ENCODE results near the gene PLA2G15. TPM values are rescaled to one million over a fixed set of nuclear protein-coding genes. Genes with fewer than 3 reads are reported as not detected.

PLA2G15 gene
- total and polyA plus RNA-seq, 2 of the 13 experiments (the other 11 are each of a cell fraction or from before 2014, with no cell fraction given) = 14.4 to 23.7 TPM

- TF ChIP-seq TEAD2 (CRISPR knock-in tag; IDR thresholded peaks at IDR 0.05) = no peak
- TF ChIP-seq SMAD3 (CRISPR knock-in tag; IDR thresholded peaks at IDR 0.05) = peak; percentile 92; the same call in 1 of the 2 replicates
- TF ChIP-seq NR2F2 (IDR thresholded peaks at IDR 0.05; ENCODE audit: borderline replicate concordance, low read depth) = peak; percentile 84
- TF ChIP-seq ZMYM3 (CRISPR knock-in tag; IDR thresholded peaks at IDR 0.05) = peak; percentile 89
- TF ChIP-seq SOX13 (IDR thresholded peaks at IDR 0.05) = peak; percentile 86
- TF ChIP-seq SOX13 (CRISPR knock-in tag; conservative IDR thresholded peaks at IDR 0.05 in 1 of 2, IDR thresholded peaks at IDR 0.05 in 1 of 2) = peak in 1 of 2 experiments; percentile 93; a peak in 2 of 4 replicates
- TF ChIP-seq ZNF10 (CRISPR knock-in tag; IDR thresholded peaks at IDR 0.05; ENCODE audit: borderline replicate concordance, low read depth) = no peak
- 0 out of 2 replicates have a peak, but pooled peaks have one; percentile 63 for TF ChIP-seq ZNF501 (CRISPR knock-in tag; IDR thresholded peaks at IDR 0.05)
- no peak for TF ChIP-seq SRSF4 (IDR thresholded peaks at IDR 0.05; ENCODE audit: low read depth, low read length, poor library complexity, severe bottlenecking)
- peak; percentile 93 for TF ChIP-seq FOXP4 (CRISPR knock-in tag; IDR thresholded peaks at IDR 0.05)
- no peak for TF ChIP-seq KAT7 (CRISPR knock-in tag; IDR thresholded peaks at IDR 0.05; ENCODE audit: borderline replicate concordance)
- peak; percentile 82; the same call in 1 of the 2 replicates for TF ChIP-seq KLF12 (CRISPR knock-in tag; IDR thresholded peaks at IDR 0.05; ENCODE audit: borderline replicate concordance)
- TF ChIP-seq TBL1XR1 (IDR thresholded peaks at IDR 0.05; ENCODE audit: borderline replicate concordance, low read length, partially characterized antibody) = no peak
- no peak for TF ChIP-seq ZNF256 (CRISPR knock-in tag; conservative IDR thresholded peaks at IDR 0.05)
- TF ChIP-seq NFATC3 (CRISPR knock-in tag; IDR thresholded peaks at IDR 0.05) = no peak
- TF ChIP-seq NONO (IDR thresholded peaks at IDR 0.05) = no peak
- peak; percentile 90 for TF ChIP-seq NONO (CRISPR knock-in tag; conservative IDR thresholded peaks at IDR 0.05)
- TF ChIP-seq ZSCAN22 (CRISPR knock-in tag; IDR thresholded peaks at IDR 0.05) = no peak
- no peak for TF ChIP-seq BRCA1 (CRISPR knock-in tag; IDR thresholded peaks at IDR 0.05)
- TF ChIP-seq ZNF850 (CRISPR knock-in tag; conservative IDR thresholded peaks at IDR 0.05) = no peak
- TF ChIP-seq PPARG (CRISPR knock-in tag; conservative IDR thresholded peaks at IDR 0.05) = peak; percentile 73; the same call in 1 of the 2 replicates
- peak; percentile 66 for TF ChIP-seq CCAR2 (optimal IDR thresholded peaks at IDR 0.05; ENCODE audit: low read depth, low read length)
- no peak for TF ChIP-seq ADNP (CRISPR knock-in tag; IDR thresholded peaks at IDR 0.05)
- TF ChIP-seq MIER2 (CRISPR knock-in tag; IDR thresholded peaks at IDR 0.05) = peak; percentile 73; the same call in 1 of the 2 replicates
- TF ChIP-seq ZNF34 (CRISPR knock-in tag; IDR thresholded peaks at IDR 0.05; ENCODE audit: borderline replicate concordance) = 0 out of 2 replicates have a peak, but pooled peaks have one; percentile 31
- no peak for TF ChIP-seq ZNF329 (CRISPR knock-in tag; IDR thresholded peaks at IDR 0.05; ENCODE audit: low read depth)
- TF ChIP-seq NR2C2 (CRISPR knock-in tag; IDR thresholded peaks at IDR 0.05; ENCODE audit: borderline replicate concordance) = peak; percentile 67; the same call in 1 of the 2 replicates
- no peak for TF ChIP-seq MATR3 (CRISPR knock-in tag; IDR thresholded peaks at IDR 0.05)
- no peak for TF ChIP-seq NFRKB (IDR thresholded peaks at IDR 0.05)
- TF ChIP-seq PHF21A (CRISPR knock-in tag; IDR thresholded peaks at IDR 0.05) = peak; percentile 96
- TF ChIP-seq TCF7 (IDR thresholded peaks at IDR 0.05; ENCODE audit: low read depth) = peak; percentile 100
- no peak for TF ChIP-seq FOXM1 (CRISPR knock-in tag; IDR thresholded peaks at IDR 0.05)
- TF ChIP-seq SAP130 (CRISPR knock-in tag; IDR thresholded peaks at IDR 0.05; ENCODE audit: low read depth) = peak; percentile 99
These were observed 36.3 kb downstream of the PLA2G15 start (continued) for GRCh38 chr16:68281368-68282063.

Measured in HepG2 (cell line).